ENCODE results near the gene RASGRP3. TPM values are rescaled to one million over a fixed set of nuclear protein-coding genes. Genes with fewer than 3 reads are reported as not detected.

The RASGRP3 gene
- total RNA-seq, 4 donors from 2014 or later = 3.7 to 10.6 (median 6.7) TPM

DNA sequence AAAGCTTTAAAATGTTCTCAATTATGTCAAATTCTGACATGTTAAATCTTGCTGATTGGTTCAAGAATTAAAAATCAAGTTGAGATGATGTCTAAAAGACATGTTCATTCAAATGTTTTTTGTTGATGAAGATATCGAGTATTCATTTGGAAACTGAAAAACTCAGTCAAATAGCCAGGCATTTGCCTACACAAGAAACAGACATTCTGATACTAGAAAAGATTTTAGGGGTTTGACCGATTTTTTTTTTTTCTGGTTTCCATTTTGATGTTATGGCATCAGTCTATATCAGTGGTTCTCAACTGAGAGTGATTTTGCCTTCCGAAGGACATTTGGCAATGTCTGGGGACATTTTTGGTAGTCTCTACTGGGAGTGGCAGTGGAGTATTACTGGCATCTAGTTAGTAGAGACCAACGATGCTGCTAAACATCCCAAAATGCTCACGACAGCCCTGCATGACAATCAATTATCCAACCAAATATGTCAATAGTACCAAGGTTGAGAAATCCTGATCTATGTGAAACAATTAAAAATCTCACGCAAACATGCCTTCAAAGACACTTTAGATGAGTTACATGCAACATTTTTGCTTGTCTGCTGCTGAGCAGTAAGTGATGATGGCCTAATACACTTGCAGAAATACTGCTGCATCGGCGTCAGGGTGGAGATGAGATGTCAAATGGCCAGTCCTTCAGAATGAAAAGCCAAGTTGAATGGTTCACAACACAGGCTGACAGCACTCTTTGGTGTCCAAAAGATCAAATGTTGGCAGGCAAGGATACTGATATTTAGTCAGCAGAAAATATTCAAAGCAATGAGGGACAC is 12.5 kb downstream of the RASGRP3 start:
- Histone ChIP-seq H3K4me1 (peaks cover 23 to 33% (median 27%) of the 10 kb centered on the region in 4 donors), H3K4me3 (no peak overlapping the region), H3K9me3 (peaks cover 0 to 8% (median 0%) of the 10 kb centered on the region in 4 donors), H3K27me3 (no peaks in the 10 kb centered on the region), H3K36me3 (no peaks in the 10 kb centered on the region), H3K27ac (replicated peaks in 1 of 4) (no peak overlapping the region)
- 88% methylated on average over 8 of the region's 8 CpGs for WGBS
- TF ChIP-seq POLR2AphosphoS5 (IDR thresholded peaks at IDR 0.05) (no peak), POLR2A (IDR thresholded peaks at IDR 0.05; ENCODE audit: low read depth) (no peak), CTCF (IDR thresholded peaks at IDR 0.05) (no peak), EP300 (IDR thresholded peaks at IDR 0.05) (no peak)
- DNase-seq (ENCODE audit: extremely low spot score) = no peak
- intact Hi-C loops (cut with DNase I) = no loop called here

GRCh38 chr2:33489835-33490431 is 13.5 kb downstream of the RASGRP3 start:
- no peak for TF ChIP-seq POLR2AphosphoS5 (IDR thresholded peaks at IDR 0.05)
- TF ChIP-seq EP300 (IDR thresholded peaks at IDR 0.05) = no peak
- no peak for TF ChIP-seq POLR2A (IDR thresholded peaks at IDR 0.05; ENCODE audit: low read depth)
- TF ChIP-seq CTCF (IDR thresholded peaks at IDR 0.05) = no peak
- DNase-seq (ENCODE audit: extremely low spot score) = no peak

GRCh38 chr2:33491441-33492084 is 15.1 kb downstream of the RASGRP3 start:
- no peaks in the 10 kb centered on the region for H3K36me3 ChIP-seq
- no peaks in the 10 kb centered on the region for H3K27me3 ChIP-seq
- intact Hi-C loops (cut with DNase I) = no loop called here
- WGBS = 68% methylated on average over 4 of the region's 4 CpGs
- no peak for DNase-seq (ENCODE audit: extremely low spot score)
- H3K9me3 ChIP-seq = peaks cover 0 to 3% (median 0%) of the 10 kb centered on the region in 4 donors
- H3K27ac ChIP-seq (replicated peaks in 1 of 4) = no peak overlapping the region
- TF ChIP-seq EP300 (IDR thresholded peaks at IDR 0.05) (no peak), POLR2A (IDR thresholded peaks at IDR 0.05; ENCODE audit: low read depth) (no peak), POLR2AphosphoS5 (IDR thresholded peaks at IDR 0.05) (no peak), CTCF (IDR thresholded peaks at IDR 0.05) (no peak)
- H3K4me3 ChIP-seq = no peak overlapping the region
- H3K4me1 ChIP-seq = peaks cover 11 to 24% (median 19%) of the 10 kb centered on the region in 4 donors

More at GRCh38 chr2:33489835-33490431, 13.5 kb downstream of the RASGRP3 start:
- H3K27me3 ChIP-seq = no peaks in the 10 kb centered on the region
- H3K9me3 ChIP-seq = peaks cover 0 to 8% (median 0%) of the 10 kb centered on the region in 4 donors
- H3K27ac ChIP-seq (replicated peaks in 1 of 4) = no peak overlapping the region
- H3K4me1 ChIP-seq = peaks cover 13 to 25% (median 21%) of the 10 kb centered on the region in 4 donors
- no peak overlapping the region for H3K4me3 ChIP-seq
- intact Hi-C loops (cut with DNase I) = no loop called here
- H3K36me3 ChIP-seq = no peaks in the 10 kb centered on the region
- 24% methylated on average over 2 of the region's 2 CpGs for WGBS

GRCh38 chr2:33492399-33493134 is 16.1 kb downstream of the RASGRP3 start:
- no peaks in the 10 kb centered on the region for H3K27me3 ChIP-seq
- no peaks in the 10 kb centered on the region for H3K36me3 ChIP-seq
- DNase-seq (ENCODE audit: extremely low spot score) = no peak
- no peaks in the 10 kb centered on the region for H3K9me3 ChIP-seq
- no peak overlapping the region for H3K4me3 ChIP-seq
- intact Hi-C loops (cut with DNase I) = no loop called here
- H3K27ac ChIP-seq (replicated peaks in 1 of 4) = no peak overlapping the region
- peaks cover 15 to 24% (median 20%) of the 10 kb centered on the region in 4 donors for H3K4me1 ChIP-seq
- TF ChIP-seq POLR2A (IDR thresholded peaks at IDR 0.05; ENCODE audit: low read depth) (no peak), EP300 (IDR thresholded peaks at IDR 0.05) (no peak), POLR2AphosphoS5 (IDR thresholded peaks at IDR 0.05) (no peak), CTCF (IDR thresholded peaks at IDR 0.05) (no peak)
- WGBS = 97% methylated on average over 6 of the region's 6 CpGs
